GM18498 (cell line): ENCODE data around the gene IL22RA2.
A peak's percentile ranks its signal among the peaks of the same experiment; 100 is the strongest.

Experiments used
- ATAC-seq: cut with Tn5 transposase; IDR thresholded peaks from one replicate; pipeline ENCODE4 v1.9.1; 2021; ENCODE audit warnings: mild to moderate bottlenecking, moderate library complexity; ENCODE audit not compliant: unreplicated experiment

Gene IL22RA2

GRCh38 chr6:137167702-137168377, 5.6 kb downstream of the IL22RA2 start:
- no peak for ATAC-seq

GRCh38 chr6:137166247-137167098, 7.0 kb downstream of the IL22RA2 start:
- no peak for ATAC-seq

- ATAC-seq = peak; percentile 60
Measured at GRCh38 chr6:137165375-137166246, 7.8 kb downstream of the IL22RA2 start.

- ATAC-seq = no peak
Measured at GRCh38 chr6:137163732-137164318, 9.6 kb downstream of the IL22RA2 start.

GRCh38 chr6:137162692-137163306, 10.6 kb downstream of the IL22RA2 start:
- no peak for ATAC-seq

- ATAC-seq = no peak
Measured at GRCh38 chr6:137161949-137162348, 11.5 kb downstream of the IL22RA2 start.

GRCh38 chr6:137160763-137161162, 12.7 kb downstream of the IL22RA2 start:
- no peak for ATAC-seq

GRCh38 chr6:137159912-137160311, 13.5 kb downstream of the IL22RA2 start:
- no peak for ATAC-seq

GRCh38 chr6:137157601-137158000, 15.8 kb downstream of the IL22RA2 start:
- no peak for ATAC-seq

GRCh38 chr6:137156650-137157049, 16.8 kb downstream of the IL22RA2 start:
- ATAC-seq = no peak

GRCh38 chr6:137155830-137156229, 17.6 kb downstream of the IL22RA2 start:
- peak; percentile 65 for ATAC-seq

- no peak for ATAC-seq
Measured at GRCh38 chr6:137150072-137150471, 23.4 kb downstream of the IL22RA2 start.

GRCh38 chr6:137149035-137149393, 24.4 kb downstream of the IL22RA2 start:
- ATAC-seq = no peak

- no peak for ATAC-seq
Measured at GRCh38 chr6:137148306-137149034, 25.0 kb downstream of the IL22RA2 start.

- ATAC-seq = no peak
Measured at GRCh38 chr6:137147195-137147594, 26.2 kb downstream of the IL22RA2 start.

GRCh38 chr6:137146206-137146605, 27.2 kb downstream of the IL22RA2 start:
- no peak for ATAC-seq

GRCh38 chr6:137145421-137145820, 28.0 kb downstream of the IL22RA2 start:
- ATAC-seq = no peak

GRCh38 chr6:137136065-137136464, 37.4 kb downstream of the IL22RA2 start:
- ATAC-seq = no peak

GRCh38 chr6:137134483-137134882, 39.0 kb downstream of the IL22RA2 start:
- ATAC-seq = no peak

- no peak for ATAC-seq
Measured at GRCh38 chr6:137133122-137133521, 40.3 kb downstream of the IL22RA2 start.
